NCI-H2227 treated with DMSO at 0.1 percent for 48 hours (cell line): Measurements from ENCODE around the gene MTUS2.

Experiments used
- DNase-seq: peaks from one replicate; lab custom pipeline; 2025; lab: John Stamatoyannopoulos, UW

The MTUS2 gene

GRCh38 chr13:29526741-29527140, 706.6 kb downstream of the MTUS2 start:
- no peak for DNase-seq

GRCh38 chr13:29527511-29527910, 707.4 kb downstream of the MTUS2 start:
- no peak for DNase-seq

DNA sequence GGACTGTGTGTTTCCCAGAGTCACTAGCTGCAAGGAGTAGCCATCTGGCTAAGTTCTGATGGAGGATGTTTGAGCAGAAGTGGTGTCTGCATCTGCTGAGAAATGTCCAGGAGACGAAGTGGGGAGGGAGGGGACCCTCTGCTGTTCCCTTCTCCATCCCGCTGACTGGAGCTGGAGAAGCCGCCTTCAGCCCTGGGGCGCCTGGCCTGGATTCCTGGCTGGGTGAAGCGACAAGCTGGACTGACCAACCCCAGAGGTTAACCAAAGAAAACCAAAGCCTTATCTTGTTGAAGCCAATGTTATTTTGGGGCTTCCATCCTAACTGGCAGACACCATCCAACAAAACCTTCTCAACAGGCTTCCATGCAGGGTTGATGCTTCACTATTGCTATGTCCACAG, 707.8 kb downstream of the MTUS2 start:
- no peak for DNase-seq

- DNase-seq, result no peak
Observed at GRCh38 chr13:29529754-29530153, 709.6 kb downstream of the MTUS2 start.

GRCh38 chr13:29530901-29531300, 710.8 kb downstream of the MTUS2 start:
- no peak for DNase-seq

- DNase-seq, result no peak
Observed at GRCh38 chr13:29532116-29532515, 712.0 kb downstream of the MTUS2 start.

- no peak for DNase-seq
Observed at GRCh38 chr13:29532821-29533220, 712.7 kb downstream of the MTUS2 start.

DNA sequence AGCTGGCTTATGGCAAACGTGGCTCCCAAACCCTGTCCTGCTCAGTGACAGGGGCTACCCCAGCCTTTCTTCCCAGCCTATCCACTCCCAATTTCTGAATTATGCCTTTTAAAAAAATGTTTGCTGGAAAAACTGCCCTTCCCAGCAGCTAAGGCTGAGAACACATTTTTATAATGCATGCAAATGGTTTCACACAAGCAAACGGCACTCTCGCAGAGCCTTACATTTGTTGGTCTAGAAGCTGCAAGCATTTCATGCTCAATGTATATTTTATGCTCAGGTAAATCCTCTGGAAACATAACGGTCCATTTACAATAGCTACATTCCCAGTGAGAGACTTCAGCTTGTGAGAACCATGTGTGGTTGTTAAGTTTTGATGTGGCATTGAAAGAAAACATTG, 713.9 kb downstream of the MTUS2 start:
- no peak for DNase-seq

GRCh38 chr13:29535663-29536655, 715.8 kb downstream of the MTUS2 start:
- no peak for DNase-seq

DNA sequence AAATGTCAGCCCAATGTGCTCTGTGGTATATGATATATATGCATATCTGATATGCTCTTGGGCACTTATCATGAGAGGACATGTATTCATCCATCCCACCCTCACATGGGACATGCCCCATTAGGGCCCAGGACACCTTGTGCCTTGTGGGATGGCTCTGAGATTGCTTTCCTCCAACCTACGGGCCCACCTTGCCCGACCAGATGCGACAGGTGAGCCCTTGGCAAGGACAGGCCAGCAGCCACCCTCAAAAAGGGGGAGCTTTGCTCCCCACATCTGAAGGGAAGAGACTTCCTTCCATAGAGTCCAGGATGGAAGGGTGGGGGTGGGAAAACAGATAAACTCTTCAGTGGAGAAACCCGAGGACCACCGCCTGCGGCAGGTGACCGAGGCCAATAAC, 716.7 kb downstream of the MTUS2 start:
- DNase-seq, result no peak

- DNase-seq, result no peak
Observed at GRCh38 chr13:29537736-29538651, 717.9 kb downstream of the MTUS2 start.

GRCh38 chr13:29538652-29539040, 718.5 kb downstream of the MTUS2 start:
- no peak for DNase-seq

GRCh38 chr13:29539856-29540255, 719.7 kb downstream of the MTUS2 start:
- no peak for DNase-seq

GRCh38 chr13:29540334-29540733, 720.2 kb downstream of the MTUS2 start:
- DNase-seq, result no peak

GRCh38 chr13:29540799-29541198, 720.7 kb downstream of the MTUS2 start:
- DNase-seq, result no peak

DNA sequence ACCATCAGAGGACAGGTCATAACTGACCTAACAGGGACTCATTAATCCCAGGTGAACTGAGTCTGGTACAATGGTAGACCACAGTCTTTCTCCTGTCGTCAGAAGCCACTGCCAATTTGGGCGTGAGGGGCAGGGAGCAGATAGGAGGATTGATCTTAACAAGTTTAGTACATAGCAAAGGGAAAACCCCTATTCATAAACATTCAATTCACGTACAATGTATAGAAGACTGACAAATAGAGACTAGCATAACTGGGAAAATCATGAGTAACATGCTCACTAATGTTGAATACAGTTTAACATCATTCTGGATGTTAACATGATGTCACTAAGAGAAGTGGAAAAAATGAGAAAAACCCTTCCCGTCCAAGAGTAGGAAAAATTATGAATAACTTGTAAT, 721.3 kb downstream of the MTUS2 start:
- DNase-seq, result no peak

- DNase-seq, result no peak
Observed at GRCh38 chr13:29542381-29542780, 722.2 kb downstream of the MTUS2 start.

DNA sequence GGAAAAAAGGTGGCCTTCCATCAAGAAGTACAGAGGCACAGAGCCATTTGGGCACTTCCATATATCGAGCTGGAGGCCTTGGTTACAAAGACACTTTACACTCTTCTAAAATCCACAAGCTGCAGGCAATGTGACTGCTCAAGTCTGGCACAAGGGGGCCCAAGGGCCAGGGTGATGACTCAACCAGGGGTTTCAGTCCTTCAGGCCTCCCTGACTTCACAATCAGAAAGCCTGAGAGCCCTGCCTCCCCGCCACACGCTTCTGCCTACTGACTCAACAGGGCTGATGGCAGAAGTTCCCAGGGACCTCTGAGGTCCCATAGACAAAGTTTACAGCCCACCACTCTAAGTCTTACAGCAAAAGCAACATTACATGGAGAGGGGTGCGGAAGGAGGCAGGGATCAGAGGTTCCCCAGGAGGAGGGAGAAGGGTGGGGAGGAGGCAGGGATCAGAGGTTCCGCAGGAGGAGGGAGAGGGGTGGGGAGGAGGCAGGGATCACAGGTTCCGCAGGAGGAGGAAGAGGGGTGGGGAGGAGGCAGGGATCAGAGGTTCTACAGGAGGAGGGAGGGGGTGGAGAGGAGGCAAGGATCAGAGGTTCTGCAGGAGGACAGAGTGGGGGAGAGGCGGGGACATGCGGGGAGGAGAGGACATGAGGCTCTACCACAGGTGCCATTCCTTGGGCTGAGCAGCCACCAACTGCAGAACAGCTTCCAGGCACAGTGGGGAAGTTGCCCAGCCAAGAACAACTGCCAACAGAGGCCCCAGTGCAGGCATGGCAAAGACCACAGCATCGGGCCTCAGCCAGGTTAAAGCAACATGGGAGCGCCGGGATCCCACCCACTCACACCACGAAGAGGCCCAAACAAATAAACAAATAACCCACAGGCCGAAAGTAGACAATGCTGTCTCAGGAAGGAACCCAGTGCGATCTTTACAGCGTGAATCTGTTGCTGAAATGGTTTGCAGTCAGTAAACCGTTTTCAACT, 723.4 kb downstream of the MTUS2 start:
- no peak for DNase-seq

- no peak for DNase-seq
Observed at GRCh38 chr13:29545988-29546387, 725.8 kb downstream of the MTUS2 start.

- no peak for DNase-seq
Observed at GRCh38 chr13:29546662-29547061, 726.5 kb downstream of the MTUS2 start.

DNA sequence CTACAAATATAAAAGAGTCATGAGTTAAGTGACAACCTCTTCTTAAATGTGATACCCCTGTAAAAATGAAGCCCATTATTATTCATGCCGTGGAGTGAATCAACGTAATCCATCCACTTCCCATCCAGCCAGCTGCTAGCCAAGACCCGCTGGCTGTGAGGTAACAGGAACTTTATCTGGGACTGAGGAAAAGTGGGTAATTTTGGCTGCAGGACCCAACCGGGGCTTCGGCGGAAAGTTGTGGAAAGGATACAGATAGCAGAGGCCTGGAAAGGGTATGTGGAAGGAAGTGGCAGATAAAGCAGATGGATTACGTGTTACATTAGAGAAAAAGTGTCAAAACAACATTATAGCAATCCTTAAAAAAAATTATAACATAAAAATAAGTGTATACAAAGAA, 727.0 kb downstream of the MTUS2 start:
- DNase-seq, result no peak

- DNase-seq, result no peak
Observed at GRCh38 chr13:29548722-29549121, 728.6 kb downstream of the MTUS2 start.
